HG03045 (cell line): Measurements from ENCODE around the gene ZNF800.
A peak's percentile ranks its signal among the peaks of the same experiment; 100 is the strongest.

ENCODE experiments used
- ATAC-seq: cut with Tn5 transposase; IDR thresholded peaks from one replicate; pipeline ENCODE4 v1.9.1; 2021; ENCODE audit warnings: mild to moderate bottlenecking, moderate library complexity; ENCODE audit not compliant: unreplicated experiment

The ZNF800 gene

DNA sequence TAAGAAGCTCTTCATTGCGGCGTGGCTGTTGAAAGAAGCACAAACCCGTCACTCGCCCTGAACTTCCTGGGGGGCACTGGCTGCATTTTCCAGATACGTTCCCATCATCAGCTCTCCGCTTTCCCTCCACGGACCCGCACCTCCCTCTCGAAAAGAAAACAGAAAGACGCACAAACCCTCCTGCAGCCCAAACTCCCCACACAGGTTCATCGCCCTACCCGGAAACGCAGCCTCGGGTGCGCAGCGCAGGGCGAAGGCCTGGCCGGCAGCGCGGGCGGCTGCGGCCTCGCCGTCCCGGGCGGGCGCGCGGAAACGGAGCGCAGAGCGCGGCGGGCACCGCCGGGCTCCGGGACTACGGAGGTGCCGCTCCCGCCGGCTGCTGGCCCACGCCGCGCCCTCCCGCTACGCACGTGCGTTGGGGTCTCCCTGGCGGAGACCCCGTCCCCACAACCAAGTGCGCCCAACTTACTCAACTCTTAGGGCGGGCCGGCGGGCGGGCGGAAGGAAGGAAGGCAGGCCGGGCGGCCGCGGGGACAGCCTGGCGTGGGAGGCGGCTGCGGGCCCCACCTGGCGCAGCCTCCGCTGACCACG, 822 bp downstream of the ZNF800 start:
- ATAC-seq = peak; percentile 48

DNA sequence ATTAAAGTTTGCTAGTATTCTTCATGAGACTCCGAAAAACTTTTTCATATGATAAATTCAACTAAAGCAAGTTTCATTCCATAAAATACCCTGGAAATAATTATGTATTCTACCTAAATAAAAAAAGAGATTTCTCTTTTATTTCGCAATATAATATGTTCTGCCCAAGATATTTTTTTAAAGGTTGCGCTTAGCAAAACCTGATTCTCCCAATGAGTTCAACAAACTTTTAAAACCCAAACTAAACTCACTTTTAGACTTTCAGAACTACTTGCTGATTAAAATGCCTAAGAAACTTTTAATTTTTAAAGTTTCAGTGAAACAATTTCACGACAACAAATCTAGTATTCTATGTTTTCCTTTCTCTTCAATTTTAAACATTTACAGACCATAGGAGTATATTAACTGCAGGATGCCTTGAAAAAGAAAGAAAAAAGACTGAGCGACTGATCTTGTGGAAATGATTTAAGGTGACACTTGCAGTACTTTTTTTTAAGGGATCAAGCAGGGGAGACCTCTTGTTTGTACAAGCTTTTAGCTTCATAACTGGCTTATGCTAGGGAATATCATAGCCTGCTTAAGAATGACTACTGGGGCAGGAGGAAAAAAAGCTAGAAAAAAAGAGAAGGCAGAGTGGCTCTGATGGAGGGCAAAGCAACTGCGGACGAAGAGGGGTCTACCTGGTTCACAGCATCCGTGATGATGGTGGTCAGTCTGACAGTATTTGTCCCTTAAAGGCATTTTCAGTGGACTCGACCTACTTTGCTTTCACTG, 1.5 kb downstream of the ZNF800 start:
- ATAC-seq = no peak

DNA sequence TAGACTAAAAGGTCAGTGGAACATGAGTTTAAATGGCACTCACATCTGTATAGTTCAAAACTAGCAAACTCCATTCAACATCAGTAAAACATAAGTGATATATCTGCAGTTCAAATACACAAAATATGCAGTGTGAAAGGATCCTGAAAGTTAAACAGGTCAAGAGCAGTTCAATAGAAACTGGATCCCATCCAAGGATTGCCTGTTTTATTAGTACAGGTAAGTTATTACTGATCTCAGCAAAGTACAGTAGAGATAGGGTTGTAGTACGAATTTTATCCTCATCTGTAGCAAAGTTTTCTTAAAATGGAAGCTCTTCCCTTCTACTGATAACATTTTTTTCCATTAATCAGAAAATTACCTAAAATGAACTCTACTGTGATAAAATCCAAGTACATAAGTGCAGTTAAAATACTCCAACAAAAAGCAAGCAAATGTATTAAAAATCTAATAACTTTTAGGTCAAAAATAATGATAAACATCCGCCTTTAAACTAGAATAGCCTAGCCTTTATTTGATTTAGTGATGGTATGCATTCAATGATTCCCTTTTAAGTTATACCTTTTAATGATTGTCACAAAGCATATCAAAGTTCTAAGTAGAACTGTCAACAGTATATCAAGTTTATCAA, 2.2 kb downstream of the ZNF800 start:
- no peak for ATAC-seq

DNA sequence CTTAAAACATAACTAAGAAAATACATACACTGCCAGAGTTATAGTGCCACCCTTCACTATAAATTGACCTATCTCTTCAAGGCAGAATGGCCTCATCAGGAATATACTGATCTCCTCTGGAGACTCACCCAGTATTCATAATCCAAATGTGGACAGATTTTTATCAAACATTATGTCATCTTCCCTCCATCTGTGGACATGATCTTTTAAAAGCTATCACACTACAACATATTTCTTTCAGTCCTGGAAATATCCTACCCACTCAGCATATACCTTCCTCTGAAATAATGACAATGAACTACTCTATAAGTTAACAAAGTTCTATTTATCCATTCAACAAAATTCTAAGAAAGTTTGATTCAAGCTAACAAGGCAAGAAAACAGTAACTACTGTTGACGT, 3.2 kb downstream of the ZNF800 start:
- no peak for ATAC-seq

DNA sequence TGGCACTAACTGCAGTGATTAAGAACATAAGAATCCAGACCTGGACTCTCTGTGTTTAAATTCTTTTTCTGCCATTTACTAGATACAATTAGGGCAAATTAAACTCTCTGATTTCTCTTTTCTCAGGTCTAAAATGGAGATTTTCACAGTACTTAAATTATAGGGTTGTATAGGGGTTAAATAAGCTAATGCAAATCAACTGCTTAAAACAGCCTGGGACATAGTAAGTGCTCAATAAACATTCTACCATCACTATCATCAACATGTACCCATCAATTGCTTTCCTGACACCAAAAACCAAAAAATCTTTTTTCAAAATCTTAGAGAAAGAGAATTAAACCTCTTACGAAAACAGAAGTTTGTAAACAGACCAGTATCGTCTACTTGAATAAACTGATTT, 4.5 kb downstream of the ZNF800 start:
- no peak for ATAC-seq

DNA sequence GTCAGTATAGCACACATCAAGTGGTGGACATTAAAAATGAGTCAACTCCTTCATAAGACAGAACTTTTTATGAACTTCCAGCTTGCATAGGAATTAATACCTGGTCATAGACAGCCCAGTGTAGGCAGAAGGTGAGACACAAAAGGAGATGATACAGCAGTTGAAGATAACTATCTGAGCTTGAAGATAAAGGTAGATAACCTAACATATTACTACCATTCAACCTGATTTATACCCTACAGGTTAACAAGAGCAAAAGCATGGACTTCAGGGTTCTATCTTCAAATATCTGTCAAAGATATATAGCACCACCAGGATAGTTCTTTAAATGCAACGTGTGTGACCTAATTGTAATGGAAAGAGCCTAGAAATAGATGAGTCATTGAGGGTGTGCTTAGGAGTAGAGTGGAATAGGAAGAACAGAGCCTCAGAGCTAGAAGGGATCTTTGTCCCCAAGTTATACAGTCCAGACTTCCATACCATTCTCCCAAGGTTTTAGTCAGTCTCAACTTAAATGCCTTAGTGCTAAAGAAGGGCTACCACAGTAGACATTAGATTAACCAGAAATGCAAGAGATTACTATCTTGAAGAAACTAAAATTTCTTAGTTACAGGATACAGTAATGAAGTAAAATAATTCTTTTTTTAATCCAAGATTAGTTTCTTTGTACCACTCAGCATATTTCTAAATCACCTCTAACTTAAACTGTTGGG, 9.2 kb downstream of the ZNF800 start:
- no peak for ATAC-seq

DNA sequence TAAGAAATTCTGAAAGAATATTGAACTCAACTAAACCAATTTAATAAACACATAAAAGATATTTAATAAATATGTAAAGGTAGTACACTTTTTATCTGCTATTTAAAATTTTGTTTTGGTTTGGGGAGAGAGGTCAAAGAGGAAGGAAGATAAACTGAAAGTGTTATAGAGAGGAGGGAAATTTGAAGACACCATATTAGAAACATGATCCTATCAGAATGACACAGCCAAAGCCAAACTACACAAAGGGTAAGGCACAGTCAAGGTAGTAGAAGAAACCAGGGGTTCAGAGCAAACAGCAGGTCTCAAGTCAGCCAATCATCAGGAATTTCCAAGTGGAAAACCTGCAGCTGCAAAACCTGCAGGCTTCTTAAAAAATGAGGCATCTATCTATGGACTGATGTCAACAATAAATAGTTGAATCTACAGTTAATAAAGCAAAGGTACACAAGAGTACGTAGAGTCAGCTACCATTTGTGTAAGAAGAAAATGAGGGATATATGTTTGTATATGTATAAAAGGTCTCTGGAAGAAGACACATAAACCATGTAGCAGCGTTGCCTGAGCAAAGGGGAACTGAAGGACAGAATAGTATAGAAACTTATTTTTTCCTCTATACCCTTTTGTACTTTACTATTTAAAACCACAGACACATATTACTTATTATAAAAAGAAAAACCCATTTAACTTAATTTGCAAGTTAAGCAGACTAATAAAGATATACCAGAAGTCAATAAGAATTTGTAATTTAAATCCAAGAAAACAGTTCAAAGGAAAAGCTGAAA, 10.0 kb downstream of the ZNF800 start:
- ATAC-seq = no peak

DNA sequence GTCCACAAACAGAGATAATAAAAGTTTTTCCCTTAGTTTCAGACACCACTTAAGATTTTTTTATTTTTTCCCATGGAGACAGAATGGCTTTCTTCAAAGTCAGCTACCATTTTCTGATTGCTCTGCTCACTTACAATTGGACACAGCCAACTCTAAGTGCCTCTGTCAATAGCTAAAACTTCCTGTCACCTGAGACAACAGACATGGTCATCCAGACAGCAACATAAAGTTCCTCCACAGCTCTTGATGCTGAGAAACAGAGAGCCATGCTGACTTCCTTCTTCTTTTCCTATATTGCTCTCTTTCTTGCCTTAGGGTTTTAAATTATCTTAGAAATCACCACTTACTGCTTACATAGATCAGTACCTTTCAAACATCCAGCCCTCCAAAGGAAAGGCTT, 12.0 kb downstream of the ZNF800 start:
- no peak for ATAC-seq

DNA sequence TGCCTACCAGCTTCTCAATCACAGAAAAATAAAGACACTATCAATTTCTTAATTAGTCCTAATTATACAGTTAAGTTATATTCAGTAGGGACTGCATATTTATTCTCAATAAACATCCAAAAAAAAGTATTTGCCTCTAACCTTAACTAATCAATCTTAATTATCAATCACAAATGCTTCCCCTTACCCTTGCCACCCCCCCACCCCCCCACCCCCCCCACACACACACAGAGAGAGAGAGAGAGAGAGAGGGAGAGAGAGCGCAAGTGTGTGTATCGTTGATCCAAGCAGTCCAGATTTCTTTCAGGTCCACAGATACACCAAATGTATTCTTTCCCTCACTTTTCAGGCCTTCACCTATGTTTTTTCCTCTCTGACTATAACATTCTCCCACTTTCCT, 12.9 kb downstream of the ZNF800 start:
- ATAC-seq = no peak

DNA sequence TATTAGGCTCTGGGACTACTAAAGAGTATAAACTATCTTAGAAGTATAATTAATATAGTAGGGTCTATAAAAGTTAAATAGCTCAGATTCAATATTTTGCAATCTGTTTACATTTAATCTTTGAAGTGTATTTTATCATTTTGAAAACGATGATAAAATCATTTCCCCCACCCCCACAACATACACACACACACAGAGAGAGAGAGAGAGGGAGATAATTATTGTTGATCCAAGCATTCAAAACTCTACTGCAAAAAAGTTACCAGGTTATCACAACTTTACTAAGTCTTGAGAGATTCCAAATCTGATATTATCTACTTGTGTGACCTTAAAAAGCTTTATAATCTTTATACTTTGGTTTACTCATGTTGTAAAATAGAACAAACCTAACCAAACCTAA, 14.0 kb downstream of the ZNF800 start:
- ATAC-seq = no peak

DNA sequence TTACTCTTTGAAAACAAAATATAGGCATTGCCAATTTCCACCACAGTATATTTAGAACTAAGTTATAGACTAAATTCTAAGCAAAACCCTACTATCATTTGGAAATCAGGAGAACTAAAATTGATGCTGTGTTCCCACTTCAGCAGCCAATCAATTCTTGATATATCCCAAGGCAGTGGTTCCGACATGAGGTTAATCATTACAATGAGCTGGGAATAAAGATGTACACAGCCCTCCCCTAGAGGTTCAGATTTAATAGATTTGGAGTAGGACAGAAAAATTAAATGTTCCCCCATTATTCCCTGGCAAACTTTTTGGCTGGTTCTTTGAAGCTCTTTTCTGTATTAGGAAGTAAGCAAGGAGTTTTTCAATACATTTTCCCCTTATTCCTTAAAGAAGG, 15.1 kb downstream of the ZNF800 start:
- ATAC-seq = no peak

DNA sequence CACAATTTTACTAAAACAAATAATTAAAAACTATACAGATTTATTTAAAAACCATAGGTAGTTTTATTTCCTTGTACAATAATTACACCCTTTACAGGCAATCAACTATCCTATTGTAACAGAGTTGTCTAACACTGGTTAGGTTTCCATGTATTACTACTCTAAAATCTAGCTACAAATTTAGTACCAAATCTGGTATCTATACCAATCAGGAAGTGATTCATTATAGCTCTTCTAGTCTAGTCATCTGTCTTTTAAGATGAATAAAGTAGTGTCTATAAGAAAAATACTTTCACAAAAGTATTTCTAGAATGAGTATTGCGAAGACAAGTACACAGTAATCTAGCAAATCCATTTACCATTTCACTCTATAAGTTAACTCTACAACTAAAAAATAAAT, 16.9 kb downstream of the ZNF800 start:
- ATAC-seq = no peak

DNA sequence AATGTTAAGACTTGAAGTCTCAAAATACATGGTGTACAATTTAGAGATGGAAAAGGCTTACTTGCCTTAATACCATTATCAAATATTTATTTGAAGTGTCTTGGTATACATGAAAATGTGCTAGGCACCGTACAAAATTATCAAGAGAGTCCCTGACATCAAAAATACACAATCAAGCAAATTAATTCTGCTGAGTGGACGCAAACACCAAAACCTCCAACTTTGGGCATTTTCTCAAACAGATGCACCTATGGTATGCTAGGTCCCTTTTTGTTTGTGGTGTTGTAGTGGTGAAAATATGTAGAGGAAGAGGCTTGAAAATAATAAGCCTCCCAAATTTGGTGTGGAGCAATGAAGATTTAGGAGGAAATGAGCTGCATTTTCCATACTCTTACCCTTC, 24.8 kb downstream of the ZNF800 start:
- no peak for ATAC-seq

DNA sequence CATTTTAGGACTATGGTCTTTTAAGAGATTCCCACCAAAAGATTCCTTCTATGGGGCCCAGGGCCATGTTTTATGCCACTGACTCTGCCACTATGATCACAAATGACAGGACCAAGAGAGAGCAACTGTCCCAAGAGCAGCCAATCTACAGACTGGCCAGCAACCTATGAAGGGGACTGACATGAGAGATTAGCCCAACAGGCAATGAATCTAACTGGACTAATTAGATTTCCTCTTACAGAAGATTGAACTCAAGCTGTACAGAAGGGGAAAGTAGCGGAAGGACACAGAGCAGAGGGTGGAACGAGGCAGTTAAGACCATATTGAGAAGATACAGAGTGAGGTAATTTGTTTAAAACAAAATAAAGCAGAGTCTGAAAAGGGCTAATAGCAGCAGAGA, 25.8 kb downstream of the ZNF800 start:
- ATAC-seq = no peak

DNA sequence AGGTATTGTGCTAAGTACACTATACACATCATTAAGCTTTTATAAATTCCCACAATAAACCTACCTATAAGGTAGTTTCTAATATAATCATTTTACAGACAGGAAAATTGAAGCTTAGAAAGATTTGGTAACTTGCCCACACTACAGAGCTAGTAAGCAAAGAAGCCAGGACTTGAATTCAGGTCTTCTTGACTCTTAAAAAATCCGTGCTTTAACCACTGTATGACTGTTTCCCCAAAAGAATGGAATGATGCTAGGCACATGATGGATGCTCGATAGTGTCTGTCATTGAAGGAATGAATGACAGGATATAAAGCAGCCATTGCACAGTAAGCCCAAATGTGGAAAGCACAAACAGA, 26.6 kb downstream of the ZNF800 start:
- no peak for ATAC-seq

DNA sequence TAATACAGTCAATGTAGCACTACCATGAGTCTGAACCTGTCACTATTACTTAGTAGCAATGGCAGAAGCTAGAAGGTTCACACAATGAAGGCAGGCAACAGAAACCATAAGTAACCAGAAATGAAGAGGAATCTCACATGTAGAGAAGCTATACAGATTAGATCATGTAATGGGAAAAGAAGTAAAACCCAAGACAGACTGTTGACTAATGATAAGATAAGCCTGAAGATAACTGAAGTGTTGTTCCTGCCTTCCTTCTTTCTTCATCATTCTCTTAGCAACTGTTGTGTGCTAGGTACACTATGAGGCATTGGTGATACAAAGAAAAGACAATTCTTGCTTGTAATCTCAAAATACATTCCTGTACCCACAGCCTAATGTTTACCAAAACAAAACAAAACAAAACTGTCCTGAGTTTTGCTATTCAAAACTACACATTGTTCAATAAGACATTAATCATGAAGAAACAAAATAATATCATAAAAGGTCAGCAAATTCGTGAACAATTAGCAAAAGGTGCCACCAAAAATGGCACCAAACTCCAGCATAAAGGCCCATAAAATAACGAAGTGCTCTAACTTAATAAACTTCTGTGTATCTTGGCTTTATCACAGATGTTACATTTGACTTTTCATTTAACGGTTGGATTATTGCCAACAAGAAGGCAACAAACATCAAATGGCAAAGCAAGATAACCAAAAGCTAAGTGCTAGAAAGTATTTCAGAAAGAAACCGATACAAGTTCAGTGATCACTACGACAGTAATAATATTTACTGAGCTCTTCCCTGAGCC, 27.1 kb downstream of the ZNF800 start:
- no peak for ATAC-seq

DNA sequence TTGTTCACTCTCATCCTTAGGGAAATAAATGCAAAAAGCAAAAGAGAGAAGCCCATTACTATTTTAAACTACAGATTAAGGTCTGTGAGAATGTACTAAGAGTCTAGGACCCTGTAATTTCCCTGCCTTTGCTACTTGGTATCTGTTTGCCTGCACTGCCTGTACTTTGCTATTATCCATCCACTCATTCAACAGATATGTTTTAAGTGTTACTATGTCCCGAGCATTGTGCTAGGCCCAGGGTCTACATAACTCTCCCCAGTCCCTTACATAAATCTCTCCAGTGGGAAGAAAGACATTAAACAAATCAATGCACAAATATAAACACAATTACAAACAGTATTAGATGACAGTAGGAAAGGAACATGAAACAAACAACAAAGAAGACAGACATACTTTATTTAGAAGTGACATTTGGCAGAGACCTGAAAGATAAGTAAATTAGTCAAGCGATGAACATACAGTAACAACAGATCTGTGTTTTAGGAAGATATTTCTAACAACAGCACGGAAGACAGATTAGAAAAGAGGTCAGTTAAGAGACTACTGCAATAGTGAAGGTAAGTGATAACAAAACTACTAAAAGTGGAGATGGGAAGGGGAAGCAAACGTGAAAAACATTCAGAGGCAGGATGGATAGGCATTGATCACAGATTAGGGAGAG, 30.0 kb downstream of the ZNF800 start:
- ATAC-seq = no peak

DNA sequence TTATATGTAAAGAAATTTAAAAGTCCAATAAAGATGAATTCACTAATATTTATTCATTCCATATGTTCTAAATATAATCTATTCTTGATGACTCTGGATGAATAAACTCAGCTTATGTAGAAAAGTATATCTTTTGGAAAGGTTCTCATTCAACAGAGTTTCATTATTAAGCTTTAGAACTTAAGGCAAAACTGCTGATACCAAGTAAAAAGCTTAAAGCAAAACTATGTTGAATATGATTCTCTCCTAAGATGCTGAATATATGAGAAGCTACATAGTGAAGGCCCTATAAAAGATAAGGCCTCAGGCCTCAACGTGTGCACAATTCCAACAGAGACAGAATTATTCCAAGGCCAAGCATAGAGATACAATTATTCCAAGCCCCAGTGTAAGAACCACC, 30.8 kb downstream of the ZNF800 start:
- ATAC-seq = no peak

DNA sequence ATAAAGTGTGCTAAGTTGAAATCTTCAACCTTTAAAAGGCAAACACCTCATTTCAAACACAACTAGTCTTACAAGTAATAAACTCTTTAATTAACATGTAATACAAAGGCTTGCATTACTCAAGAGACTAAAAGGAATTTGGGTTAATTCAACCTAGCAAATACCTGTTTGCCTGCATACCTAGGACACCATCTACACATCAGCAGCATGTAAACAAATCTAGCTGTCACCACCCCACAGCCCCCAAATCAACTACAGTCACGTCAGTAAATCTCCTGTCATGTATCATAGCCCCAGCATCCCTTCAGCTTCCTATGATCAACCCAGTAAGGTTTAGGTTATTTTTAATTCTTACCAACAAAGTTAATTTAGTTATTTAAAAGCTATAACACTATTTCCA, 33.5 kb downstream of the ZNF800 start:
- ATAC-seq = no peak

DNA sequence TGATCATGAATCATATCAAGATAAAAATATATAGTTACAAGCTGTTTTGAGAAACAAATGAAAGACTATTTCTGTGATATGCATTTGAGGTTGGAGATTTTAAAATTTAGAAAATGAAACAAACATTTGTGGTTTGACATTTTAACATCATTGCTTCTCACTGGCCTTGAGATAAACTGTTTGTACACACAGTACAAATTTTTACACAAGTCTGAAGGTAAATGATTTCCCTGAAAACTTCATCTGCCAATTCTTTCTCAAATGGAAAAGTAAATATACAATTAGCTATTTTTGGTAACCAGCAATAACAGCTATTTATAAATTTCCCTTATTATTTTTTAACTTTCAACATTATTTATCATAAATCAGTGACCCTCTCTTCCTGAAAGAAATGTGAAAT, 38.6 kb downstream of the ZNF800 start:
- ATAC-seq = no peak
